HG02970 (cell line): ENCODE measurements around the gene IFT122.

Source experiments
- ATAC-seq: cut with Tn5 transposase; IDR thresholded peaks from one replicate; pipeline ENCODE4 v1.9.1; 2021; ENCODE audit warnings: mild to moderate bottlenecking, moderate library complexity, moderate number of reproducible peaks; ENCODE audit not compliant: unreplicated experiment, low FRiP score

The IFT122 gene

GRCh38 chr3:129567176-129567705, 127.2 kb downstream of the IFT122 start:
- ATAC-seq, result no peak

DNA sequence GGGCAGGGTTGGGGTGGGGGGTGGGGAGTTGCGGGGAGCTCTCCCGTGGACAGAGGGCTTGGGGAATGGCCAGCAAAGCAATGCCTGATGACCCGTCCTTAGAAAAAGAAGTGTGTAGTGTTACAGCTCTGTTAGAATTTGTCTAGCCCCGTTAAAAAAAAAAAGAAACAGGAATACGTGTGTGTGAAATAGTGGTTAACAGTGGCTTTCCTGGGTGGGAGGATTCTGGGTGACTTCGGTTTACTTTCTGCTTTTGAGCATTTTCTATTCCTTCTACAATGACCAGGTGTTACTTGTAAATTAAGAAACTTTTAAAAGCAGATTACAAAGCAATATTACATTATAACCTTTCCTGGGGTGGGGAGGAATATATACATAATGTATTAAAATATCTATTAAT, 127.9 kb downstream of the IFT122 start:
- no peak for ATAC-seq

DNA sequence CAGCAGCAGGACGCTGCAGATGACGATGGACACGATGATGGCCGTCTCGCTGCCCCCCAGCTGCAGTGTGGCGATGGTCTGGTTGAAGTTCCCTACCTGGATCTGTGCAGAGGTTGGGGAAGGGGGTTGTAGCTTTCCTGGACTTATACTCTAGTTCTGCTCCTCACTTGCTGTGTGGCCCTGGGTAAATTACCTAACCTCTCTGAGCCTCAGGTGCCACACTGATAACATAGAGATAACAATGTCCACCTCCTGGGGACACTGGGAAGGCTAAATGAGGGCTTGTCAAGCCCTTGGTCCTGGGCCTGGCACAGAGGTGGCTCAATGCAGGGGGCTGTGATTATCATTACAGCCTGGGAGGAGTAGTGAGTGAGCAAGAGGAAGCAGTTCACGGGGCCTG, 129.8 kb downstream of the IFT122 start:
- no peak for ATAC-seq
